RWPE2 (cell line): Measurements from ENCODE around the gene COQ4.
A peak's percentile ranks its signal among the peaks of the same experiment; 100 is the strongest.

ENCODE experiments used
- ATAC-seq: fragments of 200-7000 bp; cut with Tn5 transposase; 3 replicates; pipeline ENCODE4 v1.9.1; 2021; ENCODE audit warnings: low read depth
- DNase-seq: peaks from one replicate; pipeline ENCODE4 v3.0.0-alpha.2; 2020; ENCODE audit warnings: low spot score
- H3K27ac ChIP-seq: fragments of 450-650 bp; 2 replicates; pipeline ENCODE4 v1.5.1; 2017; ENCODE audit warnings: mild to moderate bottlenecking; ENCODE audit not compliant: poor library complexity, severe bottlenecking
- H3K27me3 ChIP-seq: fragments of 250-450 bp; sonication (Bioruptor Pico); 2 replicates; pipeline ENCODE4 v1.5.1; 2021; ENCODE audit warnings: mild to moderate bottlenecking, moderate library complexity; ENCODE audit not compliant: insufficient read depth, poor library complexity, severe bottlenecking
- H3K36me3 ChIP-seq: fragments of 250-450 bp; sonication (Bioruptor Pico); 2 replicates; pipeline ENCODE4 v1.5.1; 2020; ENCODE audit warnings: low read depth, mild to moderate bottlenecking, moderate library complexity
- H3K4me1 ChIP-seq: fragments of 250-450 bp; sonication (Bioruptor Pico); 2 replicates; pipeline ENCODE4 v1.5.1; 2021; ENCODE audit warnings: mild to moderate bottlenecking, moderate library complexity; ENCODE audit not compliant: insufficient read depth, poor library complexity, severe bottlenecking
- H3K4me3 ChIP-seq: fragments of 250-450 bp; sonication (Bioruptor Pico); 2 replicates; pipeline ENCODE4 v1.5.1; 2021; ENCODE audit warnings: mild to moderate bottlenecking, moderate library complexity; ENCODE audit not compliant: severe bottlenecking
- H3K9me3 ChIP-seq: fragments of 250-450 bp; sonication (Bioruptor Pico); 2 replicates; pipeline ENCODE4 v1.5.1; 2021; ENCODE audit warnings: mild to moderate bottlenecking, moderate library complexity; ENCODE audit not compliant: severe bottlenecking
- CTCF ChIP-seq: fragments of 450-650 bp; IDR thresholded peaks from one replicate; pipeline ENCODE4 v1.5.1; 2017; ENCODE audit warnings: mild to moderate bottlenecking, moderate library complexity; ENCODE audit not compliant: poor library complexity, severe bottlenecking

Gene COQ4

GRCh38 chr9:128370752-128371629 is 48.4 kb downstream of the COQ4 start, which contains the start of gene URM1:
Gene URM1, plus strand, starts transcription at chr9:128371374. Its CDS starts 7 bp downstream, at chr9:128371381.
- Histone ChIP-seq H3K9me3 (no peaks in the 10 kb centered on the region), H3K36me3 (peaks cover 8% of the 10 kb centered on the region; the same call in 1 of the 2 replicates), H3K27me3 (no peaks in the 10 kb centered on the region), H3K27ac (peak within 1 kb of the TSS; percentile 62), H3K4me3 (peak within 1 kb of the TSS; percentile 58), H3K4me1 (peaks cover 3% of the 10 kb centered on the region)
- peak; percentile 95 for DNase-seq
- peak; percentile 93 for ATAC-seq
- TF ChIP-seq CTCF: peak; percentile 17

GRCh38 chr9:128371630-128372117 is 49.0 kb downstream of the COQ4 start:
- no peak; the same call in 2 of the 3 replicates for ATAC-seq
- peaks cover 3% of the 10 kb centered on the region for H3K4me1 ChIP-seq
- peak overlapping the region; percentile 62 for H3K27ac ChIP-seq

GRCh38 chr9:128372188-128372641 is 49.6 kb downstream of the COQ4 start:
- Histone ChIP-seq H3K4me3 (peak overlapping the region; percentile 58), H3K27ac (peak overlapping the region; percentile 62)

More at GRCh38 chr9:128371630-128372117, 49.0 kb downstream of the COQ4 start:
- no peak for TF ChIP-seq CTCF
- H3K9me3 ChIP-seq: no peaks in the 10 kb centered on the region
- no peak for DNase-seq
- no peaks in the 10 kb centered on the region for H3K27me3 ChIP-seq
- peaks cover 15% of the 10 kb centered on the region; the same call in 1 of the 2 replicates for H3K36me3 ChIP-seq
- peak overlapping the region; percentile 58 for H3K4me3 ChIP-seq

GRCh38 chr9:128372784-128373183 is 50.1 kb downstream of the COQ4 start:
- Histone ChIP-seq H3K9me3 (no peaks in the 10 kb centered on the region), H3K27me3 (no peaks in the 10 kb centered on the region), H3K4me3 (no peak overlapping the region), H3K4me1 (peaks cover 3% of the 10 kb centered on the region), H3K36me3 (peaks cover 26% of the 10 kb centered on the region), H3K27ac (peak overlapping the region; percentile 62)
- DNase-seq (no peak), ATAC-seq (no peak)
- TF ChIP-seq CTCF: no peak

More at GRCh38 chr9:128372188-128372641, 49.6 kb downstream of the COQ4 start:
- no peaks in the 10 kb centered on the region for H3K9me3 ChIP-seq
- no peaks in the 10 kb centered on the region for H3K27me3 ChIP-seq
- H3K36me3 ChIP-seq: peaks cover 20% of the 10 kb centered on the region; the same call in 1 of the 2 replicates
- DNase-seq: no peak
- H3K4me1 ChIP-seq: peaks cover 3% of the 10 kb centered on the region
- no peak for ATAC-seq
- TF ChIP-seq CTCF: no peak
